GM19351 (cell line): Measurements from ENCODE around the gene LYL1.
"Not testable (repeated sequence)": the region's sequence is repeated elsewhere in the genome, so short reads cannot be mapped to it uniquely, and the experiment has no call there.

Experiments
- ATAC-seq: cut with Tn5 transposase; IDR thresholded peaks from one replicate; pipeline ENCODE4 v1.9.1; 2021; ENCODE audit warnings: mild to moderate bottlenecking, moderate library complexity; ENCODE audit not compliant: unreplicated experiment

The LYL1 gene

DNA sequence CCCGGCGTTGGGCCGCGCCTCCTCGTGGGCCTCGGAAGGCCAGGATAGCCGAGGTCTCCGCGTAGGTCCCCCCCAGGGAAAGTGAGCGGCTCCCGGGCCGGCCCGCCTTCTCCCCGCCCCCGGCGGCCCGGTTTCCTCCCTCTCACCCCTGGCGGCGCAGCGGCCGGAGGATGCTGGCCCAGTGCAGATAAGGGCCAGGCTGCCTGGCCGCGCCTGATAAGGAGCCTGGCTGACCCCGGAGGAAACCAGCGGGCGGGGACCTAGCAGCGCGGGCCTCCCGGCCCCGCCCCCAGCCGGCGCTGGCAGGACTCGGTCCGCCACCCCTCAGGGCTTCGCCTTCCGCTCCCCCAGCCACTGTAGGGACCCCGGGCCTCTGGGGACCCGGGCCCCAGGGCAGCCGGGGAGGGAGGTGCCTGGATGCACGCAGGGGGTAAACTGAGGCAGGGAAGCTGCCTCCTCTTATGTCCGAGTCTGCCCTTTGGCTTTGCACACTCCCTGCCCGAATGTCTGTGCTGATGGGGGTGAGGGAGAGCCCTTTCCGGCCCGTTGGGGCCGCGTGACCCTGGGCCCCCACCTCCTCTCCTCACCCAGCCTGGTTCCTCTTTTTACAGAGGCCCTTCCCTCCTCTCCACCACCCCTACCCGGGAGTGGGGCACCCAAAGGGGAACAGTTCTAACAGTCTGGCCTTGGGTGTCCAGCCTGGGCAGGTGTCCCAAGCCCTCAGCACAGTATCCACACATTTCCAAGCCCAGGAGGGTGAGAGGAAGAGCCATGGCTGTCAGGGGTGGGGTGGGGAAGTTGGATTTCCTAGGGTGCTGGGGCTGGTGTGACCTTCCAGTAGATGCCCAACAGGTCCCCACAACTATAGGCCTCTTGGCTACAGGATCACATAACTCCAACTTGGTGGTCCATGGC lies at the start of gene LYL1:
LYL1 (minus strand) TSS at position 193 of the 915 bp plus-strand sequence. CDS start 1,687 bp downstream, outside the sequence.
- peak; percentile 43 for ATAC-seq

DNA sequence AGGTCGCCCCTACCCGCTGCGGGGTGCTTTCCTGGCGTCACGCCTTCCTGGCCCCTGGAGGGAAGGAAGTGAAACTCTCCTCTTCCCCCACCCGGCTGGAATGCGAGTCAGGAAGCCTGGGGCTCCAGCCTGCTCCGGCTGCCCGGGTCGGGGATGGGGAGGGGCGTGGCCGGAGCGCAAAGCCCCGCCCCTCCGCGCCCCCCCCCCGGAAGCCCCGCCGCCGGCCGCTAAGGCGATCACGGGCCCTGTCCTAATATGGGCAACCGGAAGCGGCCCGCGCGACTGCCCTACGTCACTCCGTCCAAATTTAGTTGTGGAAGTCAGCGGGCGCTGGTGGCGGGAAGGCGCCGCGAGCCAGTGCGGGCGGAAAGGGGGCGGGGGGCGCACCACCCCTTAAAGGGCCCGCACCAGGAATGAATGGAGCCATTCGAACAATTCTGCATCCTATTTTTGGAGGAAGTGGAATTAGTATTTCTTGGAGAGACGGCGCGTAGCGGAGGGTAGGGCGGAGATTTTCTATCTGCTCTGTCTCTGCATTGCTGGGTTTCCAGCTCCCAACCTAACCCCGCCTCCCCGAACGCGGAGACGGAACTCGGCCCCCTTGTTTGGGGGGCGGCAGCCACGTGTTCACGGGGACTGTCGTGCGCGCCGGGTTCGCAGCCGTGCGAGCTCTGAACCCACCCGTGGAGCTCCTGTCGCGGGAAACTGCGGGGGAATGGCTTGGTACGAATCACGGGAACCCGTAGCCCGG lies 49.1 kb upstream of the LYL1 start:
- ATAC-seq: peak; percentile 41

DNA sequence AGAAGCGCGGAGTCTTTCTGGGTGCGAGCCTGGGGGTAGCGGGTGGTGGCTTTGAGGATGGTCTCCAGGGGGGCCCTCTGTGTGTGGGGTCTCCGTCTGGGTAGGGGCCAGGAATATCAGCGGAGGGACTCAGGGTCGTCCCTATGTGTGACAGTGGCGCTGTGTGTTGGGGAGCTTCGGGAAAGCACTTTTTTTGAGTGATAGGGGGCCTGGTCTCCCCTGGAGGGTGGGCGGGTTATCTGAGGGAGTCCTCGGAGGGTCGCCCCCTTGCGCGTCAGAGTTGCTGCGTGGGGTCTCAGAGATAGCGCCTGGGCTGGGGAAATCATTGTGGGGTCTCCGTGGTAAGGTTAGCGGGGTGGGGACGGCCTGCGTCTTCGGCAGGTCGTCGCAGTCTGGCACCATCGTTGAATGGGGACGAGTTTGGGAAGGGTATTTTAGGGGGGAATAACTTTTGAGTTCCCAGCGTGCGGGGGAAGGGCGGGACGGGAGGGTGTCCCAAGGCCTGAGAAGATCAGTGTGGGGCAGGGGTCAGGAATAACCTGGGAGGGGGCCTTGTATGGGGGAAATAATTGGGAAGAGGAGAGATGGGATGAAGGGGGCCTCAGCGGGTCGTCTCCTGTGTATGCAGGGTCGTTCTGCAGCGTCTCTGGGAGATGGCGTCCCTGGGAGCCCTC lies 48.4 kb upstream of the LYL1 start:
- no peak for ATAC-seq

DNA sequence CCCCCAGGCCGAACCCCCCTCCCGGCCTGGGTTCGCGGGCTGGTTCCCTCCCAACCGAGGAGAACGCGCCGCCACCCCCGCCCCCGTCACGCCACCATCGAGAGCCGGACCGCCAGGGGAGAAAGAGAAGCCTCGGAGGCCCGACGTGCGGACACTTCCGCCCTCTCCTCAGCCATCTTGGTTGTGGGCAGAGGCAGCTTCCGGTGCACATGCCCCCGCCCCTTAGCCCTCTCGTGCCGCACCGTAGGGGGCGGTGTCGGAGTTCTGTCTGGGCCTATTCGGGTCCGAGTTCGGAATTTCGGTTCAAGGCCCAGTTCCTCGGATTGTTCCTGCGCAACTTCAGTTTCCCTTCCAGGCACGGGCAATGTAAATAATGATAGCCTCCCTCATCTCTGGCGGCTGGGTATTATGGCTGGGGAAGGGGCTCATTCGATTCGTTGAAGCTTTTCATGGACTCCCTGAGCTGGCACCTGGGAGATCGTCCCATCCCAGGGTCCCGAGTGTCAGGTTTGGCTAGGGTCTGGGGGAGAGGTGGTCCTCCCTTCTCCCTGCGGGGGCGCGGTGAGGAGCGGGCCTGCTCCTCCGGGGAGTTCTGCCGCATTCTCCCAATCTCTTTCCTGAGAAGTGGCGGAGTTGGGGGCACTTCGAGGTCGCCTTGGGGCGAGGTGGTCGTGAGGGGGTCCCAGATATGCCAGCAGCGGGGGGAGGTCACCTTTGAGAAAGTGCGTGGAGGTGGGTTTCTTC lies 47.7 kb upstream of the LYL1 start, which contains the start of the genes IER2 and STX10:
IER2 (plus strand) TSS at position 225 of the 744 bp plus-strand sequence. CDS start 2,776 bp downstream, outside the sequence.
STX10 (minus strand) TSS at position 189 of the 744 bp plus-strand sequence. CDS start 202 bp downstream, outside the sequence.
- peak; percentile 43 for ATAC-seq

DNA sequence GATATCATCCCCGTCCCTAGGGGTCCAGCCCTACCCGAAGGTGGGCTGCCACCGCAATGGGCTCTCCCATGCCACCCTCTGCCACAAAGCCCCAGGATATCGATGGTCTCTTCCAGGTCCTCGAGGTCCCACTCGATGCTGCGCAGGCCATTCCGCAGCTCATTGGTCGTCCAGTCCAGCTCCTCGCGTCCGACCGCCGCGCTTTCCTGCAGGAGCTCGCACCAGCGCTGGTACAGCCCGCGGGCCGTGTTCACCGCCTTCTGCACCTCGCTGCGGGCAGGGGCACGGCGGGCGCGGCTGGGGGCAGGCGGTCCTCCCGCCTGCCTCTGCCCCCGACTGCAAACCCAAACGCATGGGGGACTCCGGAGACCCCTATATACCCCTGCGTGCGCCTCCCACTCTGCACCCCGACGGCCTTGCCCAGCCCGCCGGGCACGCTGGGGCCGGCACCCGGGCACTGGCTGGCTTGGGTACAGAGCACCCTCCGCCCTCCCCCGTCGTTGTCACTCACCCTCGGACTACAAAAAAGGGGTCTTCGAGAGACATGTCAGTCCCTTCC lies 47.0 kb upstream of the LYL1 start:
- no peak for ATAC-seq

DNA sequence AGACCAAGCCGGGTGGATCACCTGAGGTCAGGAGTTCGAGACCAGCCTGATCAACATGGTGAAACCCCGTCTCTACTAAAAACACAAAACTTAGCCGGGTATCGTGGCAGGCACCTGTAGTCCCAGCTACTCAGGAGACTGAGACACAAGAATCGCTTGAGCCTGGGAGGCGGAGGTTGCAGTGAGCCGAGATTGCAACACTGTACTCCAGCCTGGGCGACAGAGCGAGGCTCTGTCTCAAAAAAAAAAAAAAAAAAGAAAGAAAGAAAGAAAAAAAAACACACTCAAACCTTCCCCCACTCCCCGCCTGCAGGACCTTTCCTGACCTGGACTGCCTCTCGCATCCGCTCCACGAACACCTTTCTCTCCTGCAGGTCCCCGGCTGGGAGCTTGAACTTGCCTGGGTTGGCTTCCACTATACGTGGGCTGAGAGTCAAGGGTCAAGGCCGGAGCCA lies 46.5 kb upstream of the LYL1 start:
- not testable (repeated sequence) for ATAC-seq

DNA sequence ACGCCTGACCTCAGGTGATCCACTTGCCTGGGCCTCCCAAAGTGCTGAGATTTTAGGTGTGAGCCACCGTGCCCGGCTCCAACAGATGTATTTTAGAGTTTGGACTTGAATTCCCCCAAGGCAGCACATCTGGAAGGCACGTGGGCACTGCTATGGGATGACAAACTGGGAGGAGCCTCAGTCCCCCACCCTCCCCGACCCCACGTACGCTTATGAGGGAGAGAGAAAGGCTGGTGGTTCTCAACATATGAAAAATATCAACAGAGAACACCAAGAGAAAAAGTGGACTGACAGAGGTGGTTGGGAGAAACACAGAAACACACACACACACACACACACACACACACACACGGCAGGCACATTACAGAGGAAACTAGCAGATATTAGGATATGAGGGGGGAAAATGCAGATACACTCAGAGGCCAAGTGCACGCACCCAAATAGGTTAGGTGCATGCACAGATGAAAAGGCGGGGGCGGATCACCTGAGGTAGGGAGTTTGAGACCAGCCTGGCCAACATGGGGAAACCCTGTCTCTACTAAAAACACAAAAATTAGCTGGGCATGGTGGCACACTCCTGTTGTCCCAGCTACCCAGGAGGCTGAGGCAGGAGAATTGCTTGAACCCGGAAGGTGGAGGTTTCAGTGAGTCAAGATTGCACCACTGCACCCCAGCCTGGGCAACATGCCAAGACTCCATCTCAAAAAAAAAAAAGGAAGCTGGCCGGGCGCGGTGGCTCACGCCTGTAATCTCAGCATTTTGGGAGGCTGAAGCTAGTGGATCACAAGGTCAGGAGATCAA lies 44.3 kb upstream of the LYL1 start:
- no peak for ATAC-seq

DNA sequence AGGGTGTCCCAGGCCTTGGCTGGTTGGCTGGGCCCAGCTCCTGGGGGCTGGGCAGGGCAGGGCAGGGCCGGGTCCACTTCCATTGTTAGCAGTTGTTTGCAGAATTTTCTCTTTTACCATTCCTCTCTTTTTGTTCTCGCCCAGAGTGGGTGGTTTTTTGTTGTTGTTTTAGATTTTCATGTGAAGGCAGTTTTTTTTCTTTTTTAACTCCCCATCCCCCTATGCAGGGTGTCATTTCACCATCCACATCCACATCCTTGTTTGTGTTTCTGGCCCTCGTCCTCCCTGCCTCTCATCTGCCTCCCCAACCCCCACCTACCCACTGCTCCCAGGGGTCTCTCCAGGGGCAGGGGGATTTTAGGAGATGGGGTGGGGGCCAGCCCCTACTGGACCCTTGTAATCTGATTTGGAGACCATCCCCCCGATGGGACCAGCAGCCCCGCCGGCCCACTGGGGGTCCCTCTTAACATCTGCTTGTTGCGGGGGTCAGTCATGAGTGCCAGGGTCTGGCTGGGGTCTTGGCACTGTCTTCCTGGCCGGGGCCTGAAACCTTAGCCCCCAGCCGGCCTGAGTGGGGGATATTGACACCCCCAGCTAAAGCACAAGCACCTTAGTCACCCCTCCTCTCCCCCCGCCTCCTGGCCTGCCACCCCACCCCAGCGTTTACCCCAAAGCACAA lies 37.1 kb upstream of the LYL1 start:
- ATAC-seq: no peak

DNA sequence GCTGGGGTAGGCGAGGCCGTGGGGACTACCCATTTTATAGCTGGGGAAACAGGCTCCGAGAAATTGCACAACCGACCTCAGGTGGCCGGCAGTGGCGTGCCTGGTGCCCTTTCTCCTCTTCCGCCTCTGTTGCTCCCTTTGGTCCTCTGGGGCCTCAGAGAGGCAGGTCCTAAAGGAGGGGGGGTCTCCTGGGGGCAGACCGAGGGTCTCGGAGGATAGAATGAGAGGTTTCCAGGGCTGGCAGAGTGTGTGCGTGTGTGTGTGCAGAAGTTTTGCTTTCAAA lies 36.2 kb upstream of the LYL1 start:
- no peak for ATAC-seq

DNA sequence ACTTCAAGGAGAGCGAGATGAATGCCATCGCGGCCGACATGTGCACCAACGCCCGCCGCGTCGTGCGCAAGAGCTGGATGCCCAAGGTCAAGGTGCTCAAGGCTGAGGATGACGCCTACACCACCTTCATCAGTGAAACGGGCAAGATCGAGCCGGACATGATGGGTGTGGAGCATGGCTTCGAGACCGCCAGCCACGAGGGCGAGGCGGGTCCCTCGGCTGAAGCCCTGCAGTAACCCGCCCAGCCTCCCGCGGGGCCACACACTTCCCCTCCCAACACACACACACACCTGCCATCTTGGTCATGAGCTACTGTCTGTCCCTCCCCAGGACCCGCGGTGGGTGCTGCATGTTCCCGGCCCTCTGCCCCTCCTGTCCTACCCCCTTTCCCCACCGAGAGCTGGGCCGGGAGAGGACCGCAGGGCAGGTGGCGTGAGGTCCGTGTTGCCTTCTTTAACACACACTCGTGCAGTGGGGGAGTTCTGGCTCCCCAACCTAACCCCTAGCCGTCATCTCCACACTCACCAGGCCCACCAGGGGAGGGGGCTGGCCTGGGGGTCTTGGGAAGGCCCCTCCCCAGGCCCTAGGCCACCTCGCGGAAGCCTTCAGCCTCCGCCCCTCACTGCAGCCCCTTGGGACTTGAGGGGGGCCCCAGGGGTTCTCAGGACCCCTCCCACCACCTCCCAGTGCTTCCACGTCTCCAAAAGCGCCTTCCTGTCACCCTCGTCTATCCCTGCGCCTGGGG lies 35.7 kb upstream of the LYL1 start:
- no peak for ATAC-seq

DNA sequence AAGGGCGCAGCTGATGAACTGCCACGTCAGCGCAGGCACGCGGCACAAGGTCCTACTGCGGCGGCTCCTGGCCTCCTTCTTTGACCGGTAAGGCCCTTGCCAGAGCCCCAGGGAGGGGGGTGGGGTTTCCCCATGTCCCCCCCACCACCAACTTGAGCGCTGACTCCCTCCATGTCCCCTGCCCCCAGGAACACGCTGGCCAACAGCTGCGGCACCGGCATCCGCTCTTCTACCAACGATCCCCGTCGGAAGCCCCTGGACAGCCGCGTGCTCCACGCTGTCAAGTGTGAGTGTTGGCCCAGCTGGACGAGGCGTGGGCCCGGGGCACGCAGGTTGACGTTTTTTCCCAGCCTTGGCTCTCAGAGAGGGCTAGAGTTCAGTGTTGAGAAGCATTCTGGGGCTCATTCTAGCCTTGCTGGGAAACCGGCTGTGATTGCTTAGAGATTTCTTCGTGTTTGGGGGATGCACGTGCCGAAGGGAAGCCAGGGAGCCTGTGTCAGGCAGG lies 34.7 kb upstream of the LYL1 start:
- no peak for ATAC-seq

DNA sequence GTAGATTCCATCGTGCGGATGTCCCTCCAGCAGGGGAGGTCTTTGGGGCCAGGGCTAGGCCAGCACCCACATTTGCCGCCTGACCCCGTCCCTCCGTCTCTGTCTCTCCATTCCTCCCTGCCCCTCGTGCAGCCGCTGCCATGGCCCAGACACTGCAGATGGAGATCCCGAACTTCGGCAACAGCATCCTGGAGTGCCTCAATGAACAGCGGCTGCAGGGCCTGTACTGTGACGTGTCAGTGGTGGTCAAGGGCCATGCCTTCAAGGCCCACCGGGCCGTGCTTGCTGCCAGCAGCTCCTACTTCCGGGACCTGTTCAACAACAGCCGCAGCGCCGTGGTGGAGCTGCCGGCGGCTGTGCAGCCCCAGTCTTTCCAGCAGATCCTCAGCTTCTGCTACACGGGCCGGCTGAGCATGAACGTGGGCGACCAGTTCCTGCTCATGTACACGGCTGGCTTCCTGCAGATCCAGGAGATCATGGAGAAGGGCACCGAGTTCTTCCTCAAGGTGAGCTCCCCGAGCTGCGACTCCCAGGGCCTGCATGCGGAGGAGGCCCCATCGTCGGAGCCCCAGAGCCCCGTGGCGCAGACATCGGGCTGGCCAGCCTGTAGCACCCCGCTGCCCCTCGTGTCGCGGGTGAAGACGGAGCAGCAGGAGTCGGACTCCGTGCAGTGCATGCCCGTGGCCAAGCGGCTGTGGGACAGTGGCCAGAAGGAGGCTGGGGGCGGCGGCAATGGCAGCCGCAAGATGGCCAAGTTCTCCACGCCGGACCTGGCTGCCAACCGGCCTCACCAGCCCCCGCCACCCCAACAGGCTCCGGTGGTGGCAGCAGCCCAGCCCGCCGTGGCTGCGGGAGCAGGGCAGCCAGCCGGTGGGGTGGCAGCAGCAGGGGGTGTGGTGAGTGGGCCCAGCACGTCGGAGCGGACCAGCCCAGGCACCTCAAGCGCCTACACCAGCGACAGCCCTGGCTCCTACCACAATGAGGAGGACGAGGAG lies 32.7 kb upstream of the LYL1 start:
- ATAC-seq: no peak

DNA sequence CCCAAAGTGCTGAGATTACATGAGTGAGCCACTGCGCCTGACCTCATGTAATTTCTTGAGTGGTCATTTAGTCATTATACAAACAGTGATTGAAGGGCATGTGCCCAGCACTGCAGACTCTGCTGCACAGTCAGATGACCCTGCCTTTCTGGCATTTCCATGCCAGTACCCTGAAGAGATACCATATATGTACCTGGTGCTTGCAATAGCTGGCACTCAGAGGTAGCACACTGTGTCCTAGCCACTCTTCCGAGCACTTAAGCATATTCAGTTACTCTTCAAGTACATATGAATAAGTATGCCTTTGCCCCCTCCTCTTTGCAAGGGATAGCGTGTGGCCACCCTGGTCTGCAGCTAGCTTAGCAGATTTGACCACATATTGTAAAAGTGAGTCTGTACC lies 32.0 kb upstream of the LYL1 start:
- no peak for ATAC-seq

DNA sequence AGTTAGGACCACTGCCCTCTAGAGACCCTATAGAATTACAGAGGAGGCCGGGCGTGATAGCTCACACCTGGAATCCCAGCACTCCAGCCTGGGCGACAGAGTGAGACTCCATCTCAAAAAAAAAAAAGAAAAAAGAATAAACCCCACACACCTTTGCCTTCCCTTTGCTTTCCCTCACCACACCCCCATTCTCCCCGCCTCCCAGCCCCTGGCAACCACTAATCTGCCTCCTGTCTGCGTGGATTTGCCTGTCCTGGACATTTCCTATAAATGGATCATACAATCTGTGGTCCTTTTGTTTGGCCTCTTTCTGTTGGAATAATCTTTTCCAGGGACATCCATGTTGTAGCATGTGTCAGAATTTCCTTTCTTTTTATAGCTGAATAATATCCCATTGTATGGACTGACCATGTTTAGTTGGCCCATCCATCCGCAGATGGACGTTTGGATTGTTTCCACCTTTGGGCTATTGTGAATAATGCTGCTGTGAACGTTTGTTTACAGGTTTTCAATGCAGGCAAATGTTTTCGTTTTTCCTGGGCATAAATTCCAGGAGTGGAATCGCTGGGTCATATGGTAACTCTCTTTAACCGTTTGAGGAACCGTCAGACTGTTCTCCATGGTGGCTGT lies 30.7 kb upstream of the LYL1 start:
- no peak for ATAC-seq

DNA sequence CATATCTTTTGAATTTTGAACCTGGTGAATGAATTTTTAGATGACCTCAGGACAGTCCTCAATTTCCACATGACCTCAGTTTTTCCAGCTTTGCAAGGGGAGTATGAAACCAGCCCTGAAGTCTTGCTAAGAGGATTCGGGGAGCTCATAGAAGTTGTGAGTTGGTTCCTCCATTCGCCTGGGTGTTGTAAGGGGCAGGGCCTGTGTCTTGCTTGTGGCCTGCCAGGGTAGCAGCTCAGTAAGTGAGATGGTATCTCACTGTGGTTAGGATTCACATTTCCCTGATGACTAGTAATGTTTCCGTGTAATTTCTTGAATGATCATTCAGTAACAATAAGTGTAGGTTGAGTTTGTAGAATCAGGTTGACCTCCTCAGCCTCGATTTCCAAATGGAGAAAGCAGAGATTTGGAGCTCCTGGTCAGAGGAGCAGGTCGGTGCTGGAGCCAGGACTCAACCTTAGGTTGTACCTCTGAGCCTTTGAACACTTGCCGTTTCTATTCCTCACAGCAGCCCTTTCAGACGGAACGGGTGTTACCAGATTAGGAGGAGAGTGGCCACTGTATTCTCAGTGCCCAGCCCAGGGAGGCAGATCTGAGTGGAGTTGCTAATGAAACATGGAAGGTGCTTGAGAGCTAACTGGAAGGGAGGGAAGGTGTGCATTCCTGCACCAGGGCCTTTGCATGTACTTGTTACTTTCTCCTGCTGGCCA lies 30.0 kb upstream of the LYL1 start:
- ATAC-seq: no peak
